Subcutaneous abdominal adipose tissue (tissue), 5 donors: ENCODE results near the gene LGR6.

Experiments
- H3K27ac ChIP-seq: one replicate; pipeline ENCODE4 v1.7.0; 2013; ENCODE audit warnings: low read depth, mild to moderate bottlenecking, inconsistent platforms, low read length, moderate library complexity
- H3K27me3 ChIP-seq, 5 donors: one replicate each; pipeline ENCODE4 v1.7.0; 2013; ENCODE audit warnings: low read length in 5 of 5, inconsistent platforms in 1 of 5; ENCODE audit not compliant: control insufficient read depth in 5 of 5, insufficient read depth in 4 of 5
- H3K36me3 ChIP-seq, 5 donors: one replicate each; pipeline ENCODE4 v1.7.0; 2013; ENCODE audit warnings: low read length in 5 of 5; ENCODE audit not compliant: control insufficient read depth in 5 of 5, insufficient read depth in 5 of 5
- H3K4me1 ChIP-seq, 5 donors: one replicate each; pipeline ENCODE4 v1.7.0; 2013; ENCODE audit warnings: low read length in 5 of 5, mild to moderate bottlenecking in 3 of 5, moderate library complexity in 1 of 5; ENCODE audit not compliant: control insufficient read depth in 5 of 5, insufficient read depth in 5 of 5
- H3K4me3 ChIP-seq, 5 donors: one replicate each; pipeline ENCODE4 v1.7.0; 2013; ENCODE audit warnings: low read length in 5 of 5, low read depth in 1 of 5
- H3K9ac ChIP-seq, 5 donors: one replicate each; pipeline ENCODE4 v1.7.0; 2013; ENCODE audit warnings: low read length in 5 of 5, mild to moderate bottlenecking in 4 of 5, moderate library complexity in 3 of 5
- H3K9me3 ChIP-seq, 5 donors: one replicate each; pipeline ENCODE4 v1.7.0; 2013; ENCODE audit warnings: low read length in 5 of 5; ENCODE audit not compliant: control insufficient read depth in 5 of 5
- donor health status: healthy.
- donor health status: healthy.
- donor health status: healthy.
- donor health status: healthy.
- donor health status: healthy.

LGR6 gene

GRCh38 chr1:202217516-202217915 is 23.9 kb downstream of the LGR6 start:
- Histone ChIP-seq H3K9ac (no peak overlapping the region), H3K27ac (no peak overlapping the region), H3K4me3 (no peak overlapping the region), H3K4me1 (peaks cover 0 to 5% (median 3%) of the 10 kb centered on the region in 5 donors), H3K9me3 (no peaks in the 10 kb centered on the region), H3K36me3 (no peaks in the 10 kb centered on the region), H3K27me3 (peaks cover 39 to 61% (median 52%) of the 10 kb centered on the region in 5 donors)

DNA sequence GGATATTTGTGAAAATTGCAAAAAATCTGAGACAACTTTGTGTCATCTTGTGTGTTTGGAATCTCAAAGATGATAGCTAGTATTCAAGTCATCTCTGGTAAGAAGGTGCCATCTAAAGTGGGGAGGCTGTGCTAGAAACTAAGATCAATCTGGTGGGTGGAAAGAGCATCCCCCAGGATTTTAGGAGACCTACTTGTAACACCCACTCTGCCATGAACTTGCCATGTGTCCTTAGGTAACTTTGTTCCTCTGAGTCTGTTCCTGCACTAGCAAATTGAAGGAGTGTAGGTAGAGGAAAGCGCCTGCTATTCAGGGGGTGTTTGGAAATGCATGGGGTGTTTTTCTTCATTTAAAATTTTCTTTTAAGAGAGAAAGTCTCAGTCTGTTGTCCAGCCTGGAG is 24.4 kb downstream of the LGR6 start:
- H3K4me3 ChIP-seq = no peak overlapping the region
- H3K27me3 ChIP-seq = peaks cover 35 to 58% (median 47%) of the 10 kb centered on the region in 5 donors

GRCh38 chr1:202220733-202221132 is 27.1 kb downstream of the LGR6 start:
- Histone ChIP-seq H3K27me3 (peaks cover 22 to 42% (median 27%) of the 10 kb centered on the region in 5 donors), H3K4me3 (no peak overlapping the region), H3K4me1 (no peaks in the 10 kb centered on the region), H3K27ac (no peak overlapping the region), H3K9me3 (no peaks in the 10 kb centered on the region), H3K36me3 (no peaks in the 10 kb centered on the region), H3K9ac (no peak overlapping the region)

More for the DNA sequence above, 24.4 kb downstream of the LGR6 start:
- Histone ChIP-seq H3K4me1 (peaks cover 0 to 5% (median 3%) of the 10 kb centered on the region in 5 donors), H3K27ac (no peak overlapping the region), H3K9ac (no peak overlapping the region), H3K9me3 (no peaks in the 10 kb centered on the region), H3K36me3 (no peaks in the 10 kb centered on the region)

GRCh38 chr1:202221911-202222909 is 28.6 kb downstream of the LGR6 start:
- Histone ChIP-seq H3K4me3 (no peak overlapping the region), H3K4me1 (no peaks in the 10 kb centered on the region), H3K9me3 (no peaks in the 10 kb centered on the region), H3K27ac (no peak overlapping the region), H3K9ac (no peak overlapping the region), H3K27me3 (peaks cover 16 to 30% (median 20%) of the 10 kb centered on the region in 5 donors), H3K36me3 (no peaks in the 10 kb centered on the region)

DNA sequence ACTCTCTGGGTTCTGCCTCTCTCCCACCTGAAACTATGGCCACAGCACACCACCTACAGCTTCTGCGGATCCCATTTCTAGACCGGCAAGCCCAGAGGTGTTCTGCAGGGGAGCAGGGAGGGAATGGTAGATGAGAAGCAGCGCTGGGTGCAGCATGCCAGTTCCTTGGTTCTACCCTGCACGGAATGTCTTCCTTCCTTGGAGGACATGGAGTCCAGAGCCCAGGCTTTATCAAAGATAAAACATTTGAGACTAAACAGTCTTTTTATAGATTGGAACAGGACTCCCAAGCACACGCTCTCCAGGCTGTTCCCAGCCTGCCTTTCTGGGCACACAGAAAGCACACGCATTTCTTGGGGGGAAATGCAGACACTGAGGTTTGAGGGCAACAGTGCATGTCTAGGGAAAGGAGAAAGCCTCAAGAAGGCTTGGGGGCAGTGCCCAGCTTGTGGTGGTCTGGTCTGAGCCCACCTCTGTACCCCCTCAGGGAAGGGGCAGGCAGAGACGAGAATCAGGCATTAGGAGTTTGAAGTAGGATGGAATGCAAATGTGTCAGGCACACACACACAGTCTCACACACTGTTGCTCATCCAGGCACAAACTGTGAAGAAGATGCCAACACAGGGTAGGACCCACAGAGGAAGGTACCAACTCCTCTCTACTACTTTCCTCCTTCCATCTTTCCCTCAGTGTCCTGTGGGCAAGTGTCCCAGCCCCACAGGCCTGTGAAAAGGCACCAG is 29.7 kb downstream of the LGR6 start:
- no peak overlapping the region for H3K9ac ChIP-seq
- H3K36me3 ChIP-seq = no peaks in the 10 kb centered on the region
- H3K4me3 ChIP-seq = no peak overlapping the region
- H3K4me1 ChIP-seq = no peaks in the 10 kb centered on the region
- no peaks in the 10 kb centered on the region for H3K9me3 ChIP-seq
- peaks cover 11 to 26% (median 23%) of the 10 kb centered on the region in 5 donors for H3K27me3 ChIP-seq
- H3K27ac ChIP-seq = no peak overlapping the region

GRCh38 chr1:202224453-202224852 is 30.9 kb downstream of the LGR6 start:
- Histone ChIP-seq H3K9ac (no peak overlapping the region), H3K9me3 (no peaks in the 10 kb centered on the region), H3K27me3 (peaks cover 8 to 18% (median 14%) of the 10 kb centered on the region in 5 donors), H3K36me3 (no peaks in the 10 kb centered on the region), H3K27ac (no peak overlapping the region), H3K4me3 (no peak overlapping the region), H3K4me1 (no peaks in the 10 kb centered on the region)

GRCh38 chr1:202225131-202225530 is 31.5 kb downstream of the LGR6 start:
- Histone ChIP-seq H3K36me3 (no peaks in the 10 kb centered on the region), H3K4me1 (no peaks in the 10 kb centered on the region), H3K27me3 (peaks cover 8 to 20% (median 13%) of the 10 kb centered on the region in 5 donors), H3K9me3 (no peaks in the 10 kb centered on the region), H3K4me3 (no peak overlapping the region), H3K9ac (no peak overlapping the region), H3K27ac (no peak overlapping the region)

- no peak overlapping the region for H3K4me3 ChIP-seq
- H3K9ac ChIP-seq = no peak overlapping the region
- H3K27ac ChIP-seq = no peak overlapping the region
- H3K27me3 ChIP-seq = peaks cover 3 to 13% (median 8%) of the 10 kb centered on the region in 5 donors
- no peaks in the 10 kb centered on the region for H3K9me3 ChIP-seq
- no peaks in the 10 kb centered on the region for H3K36me3 ChIP-seq
- no peaks in the 10 kb centered on the region for H3K4me1 ChIP-seq
These were observed 33.6 kb downstream of the LGR6 start for GRCh38 chr1:202227053-202227672.

DNA sequence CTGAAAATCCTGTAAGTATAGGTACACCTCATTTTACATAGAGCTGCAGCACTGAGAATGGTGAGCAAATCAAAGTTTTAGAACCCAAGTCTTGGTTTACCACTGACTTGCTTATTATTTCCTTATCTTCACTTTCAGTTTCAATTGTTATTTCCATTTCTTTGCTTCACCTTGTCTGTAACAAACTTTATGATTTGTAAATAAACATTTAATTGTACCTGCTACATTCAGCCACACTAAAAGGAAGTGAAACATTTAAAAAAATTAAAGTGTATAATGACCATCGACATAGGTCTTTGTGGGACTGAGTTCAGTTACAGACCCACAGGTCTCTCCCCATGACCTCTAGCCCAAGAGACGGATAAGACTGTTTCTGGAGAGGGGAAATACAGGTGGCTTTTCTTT is 34.4 kb downstream of the LGR6 start:
- no peaks in the 10 kb centered on the region for H3K36me3 ChIP-seq
- H3K27me3 ChIP-seq = peaks cover 3 to 13% (median 8%) of the 10 kb centered on the region in 5 donors
- no peaks in the 10 kb centered on the region for H3K4me1 ChIP-seq
- no peak overlapping the region for H3K9ac ChIP-seq
- no peaks in the 10 kb centered on the region for H3K9me3 ChIP-seq
- no peak overlapping the region for H3K27ac ChIP-seq
- no peak overlapping the region for H3K4me3 ChIP-seq
